ENCODE results near the gene PFN2. TPM values are rescaled to one million over a fixed set of nuclear protein-coding genes. Genes with fewer than 3 reads are reported as not detected.

The PFN2 gene
- total RNA-seq (2022; extraction: Qiagen RNA extraction) = 152 to 170 TPM (median 153 TPM) in 5 replicates

GRCh38 chr3:149970716-149971402 is at the start of gene PFN2:
Gene PFN2, minus strand, starts transcription at chr3:149970895. Its CDS starts 39 bp downstream, at chr3:149970856.

Other genes with a start within 250 kb of the PFN2 start
- 33.6 to 41.2 TPM (median 35.1 TPM) in 5 replicates for gene COMMD2, start 218.4 kb downstream of the PFN2 start, total RNA-seq (2022; extraction: Qiagen RNA extraction)
- gene ANKUB1, start 178.3 kb downstream of the PFN2 start, total RNA-seq (2022; extraction: Qiagen RNA extraction) = 0.06 TPM in 1 of 5 replicates, not detected in the others
- gene RNF13, start 157.7 kb downstream of the PFN2 start, total RNA-seq (2022; extraction: Qiagen RNA extraction) = 34.1 to 63.5 TPM (median 37.4 TPM) in 5 replicates